Activated naive CD8-positive, alpha-beta T cell treated with anti-CD3 and anti-CD28 coated beads, Interleukin-2, amount 50 U/mL, for 16 hours (primary cell): ENCODE results near the gene FCMR.

Source experiments
- DNase-seq: peaks from one replicate; pipeline ENCODE4 v3.0.0-alpha.2; 2020; ENCODE audit warnings: low read depth, low spot score

FCMR gene

GRCh38 chr1:206901944-206902343 lies 19.8 kb downstream of the FCMR start:
- no peak for DNase-seq

GRCh38 chr1:206900149-206900548 lies 21.6 kb downstream of the FCMR start:
- no peak for DNase-seq

GRCh38 chr1:206899717-206900116 lies 22.0 kb downstream of the FCMR start:
- no peak for DNase-seq

GRCh38 chr1:206898915-206899431 lies 22.8 kb downstream of the FCMR start:
- DNase-seq = no peak

- no peak for DNase-seq
Observed at GRCh38 chr1:206898089-206898914, 23.4 kb downstream of the FCMR start.

GRCh38 chr1:206897175-206897574 lies 24.6 kb downstream of the FCMR start, which contains the start of gene IL24:
IL24 (plus strand) TSS chr1:206897443; CDS start chr1:206897833, 390 bp downstream.
- DNase-seq = no peak

- no peak for DNase-seq
Observed at GRCh38 chr1:206896261-206896660, 25.5 kb downstream of the FCMR start.

- DNase-seq = no peak
Observed at GRCh38 chr1:206895837-206896242, 25.9 kb downstream of the FCMR start.

GRCh38 chr1:206895325-206895724 lies 26.4 kb downstream of the FCMR start:
- no peak for DNase-seq

- DNase-seq = no peak
Observed at GRCh38 chr1:206893380-206893779, 28.4 kb downstream of the FCMR start.

GRCh38 chr1:206892351-206892984 lies 29.3 kb downstream of the FCMR start:
- DNase-seq = no peak

GRCh38 chr1:206891412-206891811 lies 30.3 kb downstream of the FCMR start:
- DNase-seq = no peak

- no peak for DNase-seq
Observed at GRCh38 chr1:206890125-206891060, 31.3 kb downstream of the FCMR start.

- no peak for DNase-seq
Observed at GRCh38 chr1:206887701-206888100, 34.0 kb downstream of the FCMR start.

- no peak for DNase-seq
Observed at GRCh38 chr1:206886831-206887230, 34.9 kb downstream of the FCMR start.

- no peak for DNase-seq
Observed at GRCh38 chr1:206885341-206886060, 36.2 kb downstream of the FCMR start.

- DNase-seq = no peak
Observed at GRCh38 chr1:206883876-206884275, 37.9 kb downstream of the FCMR start.

GRCh38 chr1:206883160-206883559 lies 38.6 kb downstream of the FCMR start:
- DNase-seq = no peak

GRCh38 chr1:206882555-206882954 lies 39.2 kb downstream of the FCMR start:
- no peak for DNase-seq

- no peak for DNase-seq
Observed at GRCh38 chr1:206880314-206880713, 41.4 kb downstream of the FCMR start.

- DNase-seq = no peak
Observed at GRCh38 chr1:206878456-206878855, 43.3 kb downstream of the FCMR start.
